Astrocyte of the cerebellum (primary cell): ENCODE data around the gene GARS1.
"Not testable (repeated sequence)": the region's sequence is repeated elsewhere in the genome, so short reads cannot be mapped to it uniquely, and the experiment has no call there.

ENCODE experiments used
- DNase-seq: peaks from one replicate; pipeline ENCODE4 v3.0.0-alpha.2; 2011; ENCODE audit warnings: low read depth
- H3K4me3 ChIP-seq: 2 replicates; pipeline ENCODE4 v1.5.1; 2011; ENCODE audit warnings: mild to moderate bottlenecking, low read depth, low read length, moderate library complexity
- in situ Hi-C: cut with HindIII; loops from 2 replicates; pipeline ENCODE4 v1.10.0; 2017; ENCODE audit warnings: low sequenced_read_pairs
- TF ChIP-seq, protein P1 (sequence below): IDR thresholded peaks from 2 replicates; pipeline ENCODE4 v1.5.1; 2012; ENCODE audit warnings: low read length, low read depth, moderate library complexity, mild to moderate bottlenecking; ENCODE audit errors: missing control alignments

Gene GARS1

DNA sequence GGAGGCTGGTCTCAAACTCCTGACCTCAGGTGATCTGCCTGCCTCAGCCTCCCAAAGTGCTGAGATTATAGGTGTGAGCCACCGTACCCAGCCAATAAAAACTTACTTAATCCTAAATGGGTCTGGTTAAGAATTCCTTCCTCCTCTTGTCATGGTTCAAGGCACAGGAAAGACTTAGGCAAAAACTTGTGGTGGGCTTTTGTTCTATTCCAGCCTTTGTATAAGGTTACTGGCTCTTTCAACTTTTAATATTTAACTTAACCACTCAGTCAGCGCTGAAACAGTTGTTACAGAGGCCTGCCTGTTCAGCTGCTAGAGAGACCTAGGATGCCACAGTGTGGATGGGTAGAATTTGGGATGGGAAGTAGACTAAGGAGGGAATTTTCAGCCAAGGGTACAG is 28.1 kb upstream of the GARS1 start:
- in situ Hi-C loops, result loop anchor here (25.0 kb wide), 1 partner anchor 429 kb away; the partner anchor contains the start of gene MTURN
- TF ChIP-seq, protein P1, sequence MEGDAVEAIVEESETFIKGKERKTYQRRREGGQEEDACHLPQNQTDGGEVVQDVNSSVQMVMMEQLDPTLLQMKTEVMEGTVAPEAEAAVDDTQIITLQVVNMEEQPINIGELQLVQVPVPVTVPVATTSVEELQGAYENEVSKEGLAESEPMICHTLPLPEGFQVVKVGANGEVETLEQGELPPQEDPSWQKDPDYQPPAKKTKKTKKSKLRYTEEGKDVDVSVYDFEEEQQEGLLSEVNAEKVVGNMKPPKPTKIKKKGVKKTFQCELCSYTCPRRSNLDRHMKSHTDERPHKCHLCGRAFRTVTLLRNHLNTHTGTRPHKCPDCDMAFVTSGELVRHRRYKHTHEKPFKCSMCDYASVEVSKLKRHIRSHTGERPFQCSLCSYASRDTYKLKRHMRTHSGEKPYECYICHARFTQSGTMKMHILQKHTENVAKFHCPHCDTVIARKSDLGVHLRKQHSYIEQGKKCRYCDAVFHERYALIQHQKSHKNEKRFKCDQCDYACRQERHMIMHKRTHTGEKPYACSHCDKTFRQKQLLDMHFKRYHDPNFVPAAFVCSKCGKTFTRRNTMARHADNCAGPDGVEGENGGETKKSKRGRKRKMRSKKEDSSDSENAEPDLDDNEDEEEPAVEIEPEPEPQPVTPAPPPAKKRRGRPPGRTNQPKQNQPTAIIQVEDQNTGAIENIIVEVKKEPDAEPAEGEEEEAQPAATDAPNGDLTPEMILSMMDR, result no peak
- no peak overlapping the region for H3K4me3 ChIP-seq
- no peak for DNase-seq

DNA sequence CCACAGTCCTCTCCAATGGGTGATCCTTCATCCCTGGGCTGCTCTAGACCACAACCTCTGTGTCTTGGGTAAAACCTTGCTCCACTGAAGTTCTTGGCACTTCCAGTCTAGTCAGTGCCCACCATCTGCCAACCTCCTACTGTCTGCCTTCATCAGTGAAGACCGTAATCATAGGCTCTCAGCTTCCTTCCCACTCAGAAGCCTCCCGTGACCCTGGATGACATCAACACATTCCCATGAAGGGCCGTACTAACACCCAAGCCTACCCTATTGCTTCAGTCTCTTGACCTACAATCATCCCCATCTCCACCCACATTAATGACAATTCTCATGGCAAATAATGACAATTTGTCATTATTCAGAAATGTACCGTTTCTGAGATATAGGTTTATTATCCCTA is 27.6 kb upstream of the GARS1 start:
- no peak for DNase-seq
- in situ Hi-C loops, result loop anchor here (25.0 kb wide), 1 partner anchor 430 kb away; the partner anchor contains the start of gene MTURN
- TF ChIP-seq, protein P1, result no peak
- H3K4me3 ChIP-seq, result no peak overlapping the region

DNA sequence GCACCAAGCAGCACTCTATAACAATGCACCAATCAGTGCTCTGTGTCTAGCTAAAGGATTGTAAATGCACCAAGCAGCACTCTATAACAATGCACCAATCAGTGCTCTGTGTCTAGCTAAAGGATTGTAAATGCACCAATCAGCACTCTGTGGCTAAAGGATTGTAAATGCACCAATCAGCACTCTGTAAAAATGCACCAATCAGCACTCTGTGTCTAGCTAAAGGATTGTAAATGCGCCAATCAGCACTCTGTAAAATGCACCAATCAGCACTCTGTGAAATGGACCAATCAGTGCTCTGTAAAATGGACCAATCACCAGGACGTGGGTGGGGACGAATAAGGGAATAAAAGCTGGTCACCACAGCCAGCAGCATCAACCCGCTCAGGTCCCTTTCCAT is 24.4 kb upstream of the GARS1 start:
- not testable (repeated sequence) for DNase-seq, H3K4me3 ChIP-seq
- in situ Hi-C loops, result loop anchor here (25.0 kb wide), 1 partner anchor 433 kb away; the partner anchor contains the start of gene MTURN

DNA sequence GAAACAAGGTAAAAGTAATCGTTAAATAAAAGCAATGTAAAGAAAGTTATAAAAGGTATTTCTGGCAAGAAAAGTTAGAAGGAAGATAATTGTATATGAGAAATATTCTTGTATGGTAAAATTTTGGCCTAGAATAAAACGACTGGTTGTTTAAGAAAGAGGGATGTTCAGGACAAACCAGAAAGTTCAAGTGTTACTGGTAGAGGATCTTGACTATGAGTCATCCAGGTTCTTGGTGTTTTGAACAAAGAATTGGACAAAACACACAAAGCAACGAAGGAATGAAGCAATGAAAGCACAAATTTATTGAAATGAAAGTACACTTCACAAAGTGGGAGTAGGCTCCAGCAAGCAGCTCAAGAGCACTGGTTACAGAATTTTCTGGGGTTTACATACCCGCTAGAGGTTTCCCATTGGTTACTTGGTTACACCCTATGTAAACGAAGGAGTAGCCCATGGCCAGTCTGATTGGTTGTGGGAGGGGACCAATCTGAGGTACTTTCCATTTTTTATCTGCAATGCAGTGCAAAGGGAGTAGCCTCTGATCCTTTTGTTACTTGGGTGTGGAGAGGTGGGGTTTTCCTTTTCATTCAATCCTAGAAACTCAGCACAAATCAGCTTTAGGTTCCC is 22.4 kb upstream of the GARS1 start:
- no peak for DNase-seq
- TF ChIP-seq, protein P1, result no peak
- in situ Hi-C loops, result loop anchor here (25.0 kb wide), 1 partner anchor 435 kb away; the partner anchor contains the start of gene MTURN
- H3K4me3 ChIP-seq, result no peak overlapping the region

DNA sequence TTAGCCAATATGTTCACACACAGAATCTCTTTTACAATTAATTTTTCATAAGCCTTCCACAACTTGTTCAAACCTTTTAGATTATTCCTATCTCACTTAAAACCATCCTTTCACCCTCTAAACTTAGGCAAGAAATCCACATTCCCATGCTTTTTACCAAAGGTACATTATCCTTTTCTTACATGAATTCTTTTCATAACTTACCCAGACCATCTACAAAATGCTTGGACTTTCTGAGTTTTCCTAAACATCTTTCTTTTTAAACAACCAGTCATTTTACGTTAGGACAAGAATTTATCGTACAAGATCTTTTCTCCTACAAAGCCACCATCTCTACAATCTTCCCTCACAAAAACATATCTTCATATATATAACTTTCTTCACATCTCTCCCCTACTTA is 18.8 kb upstream of the GARS1 start:
- DNase-seq, result no peak
- in situ Hi-C loops, result no loop called here

DNA sequence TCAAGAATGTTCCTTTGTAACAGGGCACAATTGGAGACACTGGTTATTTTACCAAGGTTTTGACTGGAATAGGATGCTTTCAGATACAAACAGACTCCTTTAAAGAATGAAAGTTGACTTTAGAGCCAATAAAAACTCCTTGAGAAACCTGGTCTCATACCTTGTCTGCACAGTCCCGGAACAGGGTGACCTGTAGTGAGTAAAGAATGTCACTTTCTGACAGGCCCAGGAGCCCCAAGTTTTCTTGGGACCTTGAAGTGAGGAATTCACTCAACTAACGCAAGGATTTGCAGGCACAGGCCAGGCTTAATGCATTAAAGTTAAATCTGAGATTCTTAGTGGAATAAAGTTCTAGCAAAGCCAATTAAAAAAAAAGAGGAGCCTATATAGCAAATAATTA is 11.5 kb upstream of the GARS1 start:
- no peak overlapping the region for H3K4me3 ChIP-seq
- in situ Hi-C loops, result no loop called here
- DNase-seq, result no peak
- TF ChIP-seq, protein P1, result no peak

More for the DNA sequence above, 18.8 kb upstream of the GARS1 start:
- H3K4me3 ChIP-seq, result no peak overlapping the region
- TF ChIP-seq, protein P1, result no peak

DNA sequence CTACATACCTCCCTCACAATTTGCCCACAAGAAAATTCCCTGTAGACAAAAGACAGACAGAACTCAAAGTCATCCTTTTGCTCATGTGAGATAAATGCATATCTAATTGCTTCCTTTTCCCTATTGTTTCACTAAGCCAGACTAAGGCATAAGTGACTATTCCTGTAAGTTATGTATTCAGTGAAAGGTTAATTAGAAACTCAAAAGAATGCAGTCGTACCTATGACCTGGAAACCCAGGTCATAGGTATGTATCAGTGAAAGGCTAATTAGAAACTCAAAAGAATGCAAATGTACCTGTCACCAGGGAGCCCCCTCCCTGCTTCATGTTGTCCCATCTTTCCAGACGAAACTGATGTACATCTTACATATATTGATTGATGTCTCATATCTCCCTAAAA is 10.3 kb upstream of the GARS1 start:
- TF ChIP-seq, protein P1, result no peak
- in situ Hi-C loops, result no loop called here
- no peak for DNase-seq
- no peak overlapping the region for H3K4me3 ChIP-seq
